Measurements from ENCODE around the gene RTP5.
A peak's percentile ranks its signal among the peaks of the same experiment; 100 is the strongest.

The RTP5 gene

GRCh38 chr2:241843321-241844065, 26.0 kb upstream of the RTP5 start:
- DNase-seq (ENCODE audit: low spot score): no peak

- peak; percentile 73 for DNase-seq (ENCODE audit: low spot score)
Measured at GRCh38 chr2:241844066-241844728, 25.3 kb upstream of the RTP5 start.

GRCh38 chr2:241844831-241845578, 24.5 kb upstream of the RTP5 start:
- no peak for DNase-seq (ENCODE audit: low spot score)

- DNase-seq (ENCODE audit: low spot score): no peak
Measured at GRCh38 chr2:241846406-241846805, 23.1 kb upstream of the RTP5 start.

GRCh38 chr2:241848761-241849615, 20.5 kb upstream of the RTP5 start:
- no peak for DNase-seq (ENCODE audit: low spot score)

GRCh38 chr2:241849616-241850543, 19.6 kb upstream of the RTP5 start:
- no peak for DNase-seq (ENCODE audit: low spot score)

GRCh38 chr2:241850544-241851324, 18.8 kb upstream of the RTP5 start:
- DNase-seq (ENCODE audit: low spot score): no peak

GRCh38 chr2:241851325-241852115, 18.0 kb upstream of the RTP5 start:
- DNase-seq (ENCODE audit: low spot score): no peak

- no peak for DNase-seq (ENCODE audit: low spot score)
Measured at GRCh38 chr2:241852116-241852980, 17.2 kb upstream of the RTP5 start.

GRCh38 chr2:241852981-241853631, 16.4 kb upstream of the RTP5 start:
- no peak for DNase-seq (ENCODE audit: low spot score)

- peak; percentile 35 for DNase-seq (ENCODE audit: low spot score)
Measured at GRCh38 chr2:241853651-241854341, 15.7 kb upstream of the RTP5 start.

GRCh38 chr2:241854342-241855244, 14.9 kb upstream of the RTP5 start:
- DNase-seq (ENCODE audit: low spot score): no peak

GRCh38 chr2:241855245-241855887, 14.2 kb upstream of the RTP5 start:
- no peak for DNase-seq (ENCODE audit: low spot score)

GRCh38 chr2:241855888-241856422, 13.6 kb upstream of the RTP5 start:
- DNase-seq (ENCODE audit: low spot score): no peak

- no peak for DNase-seq (ENCODE audit: low spot score)
Measured at GRCh38 chr2:241857041-241857541, 12.4 kb upstream of the RTP5 start.

Measured in CD4-positive, alpha-beta T cell treated with Interleukin-2 at 100 ng/mL for 4 hours (primary cell).